ENCODE data around the gene NHSL2.
"Not testable (repeated sequence)": the region's sequence is repeated elsewhere in the genome, so short reads cannot be mapped to it uniquely, and the experiment has no call there.

The NHSL2 gene

GRCh38 chrX:72133851-72134546 lies 223.4 kb downstream of the NHSL2 start:
- no peak for FAIRE-seq

- no peak for FAIRE-seq
Measured at GRCh38 chrX:72137846-72138495, 227.3 kb downstream of the NHSL2 start.

- FAIRE-seq = no peak
Measured at GRCh38 chrX:72139538-72139937, 228.9 kb downstream of the NHSL2 start.

- no peak for FAIRE-seq
Measured at GRCh38 chrX:72141372-72142004, 230.8 kb downstream of the NHSL2 start.

- no peak for FAIRE-seq
Measured at GRCh38 chrX:72142094-72142793, 231.6 kb downstream of the NHSL2 start.

- FAIRE-seq = no peak
Measured at GRCh38 chrX:72142794-72143608, 232.4 kb downstream of the NHSL2 start.

GRCh38 chrX:72143609-72143907 lies 232.9 kb downstream of the NHSL2 start:
- FAIRE-seq = no peak

- FAIRE-seq = no peak
Measured at GRCh38 chrX:72145181-72145580, 234.5 kb downstream of the NHSL2 start.

GRCh38 chrX:72146527-72146926 lies 235.9 kb downstream of the NHSL2 start:
- FAIRE-seq = no peak

GRCh38 chrX:72158773-72159172 lies 248.1 kb downstream of the NHSL2 start:
- FAIRE-seq = no peak

GRCh38 chrX:72159769-72160168 lies 249.1 kb downstream of the NHSL2 start:
- FAIRE-seq = no peak

- FAIRE-seq = no peak
Measured at GRCh38 chrX:72165551-72165950, 254.9 kb downstream of the NHSL2 start.

- FAIRE-seq = no peak
Measured at GRCh38 chrX:72169008-72169728, 258.5 kb downstream of the NHSL2 start.

- FAIRE-seq = not testable (repeated sequence)
Measured at GRCh38 chrX:72176289-72176688, 265.6 kb downstream of the NHSL2 start.

- no peak for FAIRE-seq
Measured at GRCh38 chrX:72176981-72177380, 266.3 kb downstream of the NHSL2 start.

- FAIRE-seq = no peak
Measured at GRCh38 chrX:72180539-72180938, 269.9 kb downstream of the NHSL2 start.

- peak; percentile 98 for FAIRE-seq
Measured at GRCh38 chrX:72181178-72182125, 270.8 kb downstream of the NHSL2 start, which contains the start of gene PIN4. TSS of gene PIN4 (plus strand) at chrX:72181757. CDS start at chrX:72181786, 29 bp downstream.

GRCh38 chrX:72182924-72183323 lies 272.3 kb downstream of the NHSL2 start:
- FAIRE-seq = no peak

- no peak for FAIRE-seq
Measured at GRCh38 chrX:72201836-72202536, 291.3 kb downstream of the NHSL2 start.

Measured in A204.1 (cell line).